Urothelium cell line (cell line): ENCODE results near the gene RELB.
A peak's percentile ranks its signal among the peaks of the same experiment; 100 is the strongest.
"Not testable (repeated sequence)": the region's sequence is repeated elsewhere in the genome, so short reads cannot be mapped to it uniquely, and the experiment has no call there.

Source experiments
- DNase-seq: peaks from one replicate; pipeline ENCODE4 v3.0.0; 2011; ENCODE audit warnings: low spot score, mixed read lengths
- FAIRE-seq: peaks from 2 replicates; lab custom pipeline; 2011; peaks lifted over from hg19 to GRCh38; lab: Jason Lieb, UNC

RELB gene

GRCh38 chr19:44986389-44986788 is 14.9 kb upstream of the RELB start:
- DNase-seq (no peak), FAIRE-seq (no peak)

DNA sequence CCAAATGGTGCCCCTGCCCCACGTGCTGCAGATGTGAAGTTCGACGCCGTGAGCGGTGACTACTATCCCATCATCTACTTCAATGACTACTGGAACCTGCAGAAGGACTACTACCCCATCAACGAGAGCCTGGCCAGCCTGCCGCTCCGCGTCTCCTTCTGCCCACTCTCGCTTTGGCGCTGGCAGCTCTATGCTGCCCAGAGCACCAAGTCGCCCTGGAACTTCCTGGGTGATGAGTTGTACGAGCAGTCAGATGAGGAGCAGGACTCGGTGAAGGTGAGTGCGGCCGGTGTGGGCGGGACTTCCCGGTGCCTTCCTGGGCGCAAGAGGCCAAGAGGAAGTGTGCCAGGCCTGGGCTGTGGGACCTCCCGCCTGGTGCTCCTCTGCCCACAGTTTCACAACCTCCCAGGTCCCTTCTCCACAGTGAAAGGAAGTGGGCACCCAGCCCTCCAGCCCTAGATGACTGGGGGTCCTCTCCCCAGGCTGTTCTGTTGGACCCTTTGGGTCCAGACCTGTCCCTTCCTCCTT is 14.1 kb upstream of the RELB start:
- no peak for FAIRE-seq
- no peak for DNase-seq

DNA sequence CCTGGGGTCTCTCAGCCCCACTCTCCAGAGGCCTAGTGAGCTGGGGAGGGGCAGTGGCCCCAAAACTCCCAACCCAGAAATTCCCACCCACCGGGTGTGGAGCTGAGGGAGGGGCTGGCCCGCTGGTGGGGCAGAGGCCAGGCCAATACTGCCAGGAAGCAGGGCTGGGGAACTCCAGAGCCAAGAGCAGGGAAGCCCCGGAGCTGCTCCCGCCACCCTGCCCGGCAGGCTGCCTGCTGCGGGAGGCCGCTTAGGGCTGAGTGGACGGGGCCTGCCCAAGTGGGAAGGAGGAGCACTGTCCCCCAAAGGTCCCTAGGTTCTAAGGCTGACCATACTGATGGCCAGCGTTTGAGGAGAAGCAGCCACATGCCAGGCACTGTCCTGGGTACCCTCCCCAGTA is 13.0 kb upstream of the RELB start:
- no peak for DNase-seq
- FAIRE-seq, result no peak

- peak; percentile 64 for DNase-seq
- peak; percentile 53 for FAIRE-seq
These were observed 12.2 kb upstream of the RELB start for GRCh38 chr19:44988896-44989556.

DNA sequence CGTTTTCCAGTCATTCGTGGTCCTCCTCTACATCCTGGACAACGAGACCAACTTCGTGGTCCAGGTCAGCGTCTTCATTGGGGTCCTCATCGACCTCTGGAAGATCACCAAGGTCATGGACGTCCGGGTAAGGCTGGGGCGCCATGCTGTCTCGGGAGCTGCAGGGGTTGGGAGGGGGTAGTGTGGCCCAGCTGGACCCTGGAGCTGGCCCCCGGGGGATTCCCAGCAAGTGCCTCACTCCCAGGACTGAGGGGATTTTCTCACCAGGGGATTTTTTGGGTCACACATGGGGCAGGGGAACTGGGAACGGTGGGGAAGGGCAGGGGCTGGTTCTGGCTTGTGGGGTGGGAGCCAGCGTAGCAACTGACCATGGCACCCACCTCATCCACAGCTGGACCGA is 10.8 kb upstream of the RELB start:
- FAIRE-seq, result no peak
- no peak for DNase-seq

DNA sequence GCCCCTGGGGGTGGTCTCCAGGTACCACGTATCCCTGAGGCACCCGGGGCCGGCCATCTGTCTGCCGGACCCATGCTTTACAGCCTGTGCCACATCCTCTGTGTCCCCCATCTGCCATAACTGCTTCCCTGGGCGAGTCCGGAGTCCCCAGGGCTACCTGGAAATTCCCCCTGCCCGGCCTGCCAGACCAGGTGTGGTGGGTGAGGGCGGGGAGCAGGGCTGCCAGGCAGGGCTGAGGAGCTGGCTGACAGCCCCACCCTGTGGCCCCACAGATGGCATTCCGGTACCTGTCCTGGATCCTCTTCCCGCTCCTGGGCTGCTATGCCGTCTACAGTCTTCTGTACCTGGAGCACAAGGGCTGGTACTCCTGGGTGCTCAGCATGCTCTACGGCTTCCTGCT is 10.3 kb upstream of the RELB start:
- no peak for FAIRE-seq
- no peak for DNase-seq

GRCh38 chr19:44992336-44993163 is 8.7 kb upstream of the RELB start:
- DNase-seq (no peak), FAIRE-seq (no peak)

- DNase-seq (no peak), FAIRE-seq (no peak)
These were observed 7.7 kb upstream of the RELB start for GRCh38 chr19:44993526-44993925.

DNA sequence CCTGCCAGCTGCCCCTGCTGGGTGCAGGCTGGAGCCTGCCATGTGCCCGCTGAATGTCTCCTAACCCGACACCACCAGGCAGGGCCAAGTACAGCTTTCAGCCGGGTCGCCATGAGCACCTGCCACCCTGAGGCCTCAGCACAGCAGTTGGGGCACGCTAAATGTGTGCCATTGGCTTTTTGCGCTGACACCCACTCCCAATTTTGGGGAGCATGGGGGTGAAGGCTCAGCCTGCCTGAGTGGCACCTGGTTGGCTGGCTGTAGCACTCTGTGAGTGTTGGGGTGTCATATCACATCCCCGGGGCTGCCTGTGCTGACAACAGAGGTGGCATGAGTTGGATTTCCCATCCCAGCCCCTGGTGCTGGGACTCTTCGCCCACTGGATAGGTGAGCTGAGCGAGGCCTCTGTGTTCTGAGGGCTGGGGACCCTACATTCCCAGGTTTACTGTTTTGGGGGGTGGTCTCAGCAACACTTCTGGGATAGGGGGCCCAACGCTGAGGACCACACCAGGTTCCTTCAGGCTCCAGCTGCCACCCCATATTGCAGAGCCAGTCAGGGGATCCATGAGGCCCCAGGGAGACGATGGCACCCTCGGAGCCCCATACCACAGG is 7.2 kb upstream of the RELB start:
- FAIRE-seq (no peak), DNase-seq (no peak)

GRCh38 chr19:44998025-44998424 is 3.2 kb upstream of the RELB start:
- FAIRE-seq (no peak), DNase-seq (no peak)

- DNase-seq, FAIRE-seq: not testable (repeated sequence)
These were observed 1.9 kb upstream of the RELB start for GRCh38 chr19:44999131-44999925.

DNA sequence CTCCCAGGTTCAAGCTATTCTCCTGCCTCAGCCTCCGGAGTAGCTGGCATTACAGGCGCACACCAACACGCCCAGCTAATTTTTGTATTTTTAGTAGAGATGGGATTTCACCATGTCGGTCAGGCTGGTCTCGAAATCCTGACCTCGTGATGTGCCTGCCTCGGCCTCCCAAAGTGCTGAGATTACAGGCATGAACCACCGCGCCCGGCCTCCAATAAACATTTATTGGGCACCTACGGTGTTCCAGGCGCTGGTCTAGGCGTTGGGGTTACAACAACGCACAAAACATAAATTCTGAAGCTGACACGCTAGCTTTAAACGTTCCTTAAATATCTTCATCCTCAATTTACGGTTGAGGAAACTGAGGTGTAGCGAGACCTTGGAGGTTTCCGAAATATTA is 599 bp upstream of the RELB start:
- not testable (repeated sequence) for FAIRE-seq, DNase-seq

DNA sequence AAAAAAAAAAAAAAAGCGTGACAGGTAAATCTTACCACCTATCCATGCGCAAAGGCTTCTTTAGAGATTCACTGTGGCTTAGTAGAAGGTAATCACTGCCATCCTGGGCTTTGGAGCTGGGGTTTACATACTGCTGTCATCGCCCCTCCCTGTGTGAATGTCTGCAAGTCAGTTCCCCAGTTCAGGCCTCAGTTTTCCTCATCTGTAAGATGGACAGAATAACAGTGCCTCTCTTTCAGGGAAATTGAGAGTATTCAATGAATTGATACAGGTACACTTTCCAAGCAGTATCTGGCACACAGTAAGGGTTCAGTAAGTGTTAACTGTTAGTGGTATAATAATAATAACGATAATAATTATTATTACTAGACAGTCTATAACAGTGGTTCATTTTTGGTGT is 2.2 kb downstream of the RELB start:
- DNase-seq (no peak), FAIRE-seq (no peak)

GRCh38 chr19:45005787-45006186 is 4.5 kb downstream of the RELB start:
- FAIRE-seq (no peak), DNase-seq (no peak)

DNA sequence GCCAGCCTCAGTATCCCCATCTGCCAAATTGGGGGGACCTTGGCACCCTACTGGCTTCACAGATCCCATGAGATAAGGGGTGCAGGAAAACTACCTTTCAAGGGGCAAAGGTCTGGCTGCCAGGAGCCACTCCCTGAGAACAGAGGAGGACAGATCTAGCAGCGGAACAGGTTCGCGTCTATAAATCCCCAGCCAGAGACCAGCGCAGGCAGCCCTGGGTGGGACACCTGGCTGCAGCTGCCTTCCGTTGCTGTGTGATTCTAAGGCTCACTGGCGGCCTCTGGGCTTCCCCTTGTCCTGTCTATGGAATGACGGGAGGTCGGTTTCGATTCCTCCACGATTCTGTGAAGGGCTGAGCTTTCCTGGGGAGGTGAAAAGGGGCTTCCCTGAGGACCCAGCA is 7.3 kb downstream of the RELB start:
- no peak for DNase-seq
- no peak for FAIRE-seq

GRCh38 chr19:45009625-45010255 is 8.5 kb downstream of the RELB start:
- DNase-seq, result no peak
- FAIRE-seq, result no peak

GRCh38 chr19:45010306-45010705 is 9.0 kb downstream of the RELB start:
- DNase-seq (no peak), FAIRE-seq (no peak)

GRCh38 chr19:45011959-45012358 is 10.7 kb downstream of the RELB start:
- no peak for FAIRE-seq
- no peak for DNase-seq

GRCh38 chr19:45016388-45017314 is 15.4 kb downstream of the RELB start:
- DNase-seq (peak; percentile 63), FAIRE-seq (no peak)
